SHP77 (cell line): ENCODE data around the gene RELN.
A peak's percentile ranks its signal among the peaks of the same experiment; 100 is the strongest.

Source experiments
- DNase-seq, 2 experiments: peaks; one replicate each; lab custom pipeline; 2025; lab: John Stamatoyannopoulos, UW

RELN gene

DNA sequence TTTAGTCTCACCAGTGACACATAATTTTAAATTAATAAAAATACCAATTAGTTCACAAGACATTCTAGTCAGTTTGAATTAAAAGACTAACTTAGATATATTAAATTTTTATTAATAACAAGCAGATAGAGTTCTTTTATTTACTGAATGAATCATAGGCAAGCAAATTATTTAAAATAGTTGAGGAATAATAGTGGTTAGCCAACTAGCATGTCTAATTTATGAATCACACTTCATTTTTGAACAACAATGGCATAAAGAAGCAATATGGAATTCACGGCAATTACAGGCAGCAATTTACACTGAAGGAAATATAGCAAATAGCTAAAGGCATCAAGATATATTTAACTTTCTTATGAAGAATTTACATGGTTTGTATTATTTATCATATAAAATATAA, 356.5 kb downstream of the RELN start:
- DNase-seq, result no peak

DNA sequence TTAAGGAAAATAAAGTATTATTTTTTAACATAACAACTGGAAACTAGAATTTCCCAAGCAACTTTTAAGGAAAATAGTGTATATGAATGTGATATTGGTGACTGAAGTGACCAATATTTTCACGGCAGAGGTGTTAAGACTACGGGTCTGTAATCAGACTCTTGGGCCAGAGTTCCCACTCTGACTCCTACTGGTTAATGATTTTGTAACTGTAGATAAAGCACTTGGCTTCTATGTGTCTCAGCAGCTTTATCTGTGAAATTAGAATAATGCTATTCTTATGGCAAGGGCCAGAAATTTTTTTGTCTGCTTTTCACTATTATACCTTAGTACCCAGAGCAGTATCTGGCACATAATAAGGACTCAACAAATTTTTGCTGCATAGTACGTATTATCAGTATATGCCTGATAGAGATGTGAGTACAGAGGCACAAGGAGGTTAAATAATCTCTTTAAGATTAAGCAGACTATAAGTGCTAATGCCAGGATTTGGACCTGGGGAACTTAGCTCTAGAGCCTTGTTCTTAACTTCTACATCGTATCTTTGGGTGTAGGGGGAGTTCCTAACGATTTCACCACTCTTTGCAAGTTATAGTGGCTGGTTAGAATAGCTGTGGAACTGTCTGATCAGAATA, 357.3 kb downstream of the RELN start:
- DNase-seq, result no peak

DNA sequence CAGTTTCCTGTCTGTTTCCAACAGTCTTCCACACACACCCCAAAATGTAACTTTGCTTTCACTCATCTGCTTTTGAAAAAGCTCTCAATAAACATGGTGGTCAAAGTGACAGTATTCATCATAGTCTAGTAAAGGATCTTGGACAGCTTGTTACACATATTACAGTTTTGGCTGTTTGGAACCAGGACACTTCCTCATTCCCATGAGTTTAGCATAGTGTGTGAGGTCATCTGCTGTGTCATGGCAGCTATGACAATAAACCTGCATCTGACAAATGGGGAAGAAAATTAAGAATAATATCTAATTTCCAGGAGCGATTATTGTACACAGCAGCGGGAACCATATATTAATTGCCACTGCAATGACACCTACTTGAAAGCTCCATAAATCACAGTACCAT, 359.1 kb downstream of the RELN start:
- no peak for DNase-seq

DNA sequence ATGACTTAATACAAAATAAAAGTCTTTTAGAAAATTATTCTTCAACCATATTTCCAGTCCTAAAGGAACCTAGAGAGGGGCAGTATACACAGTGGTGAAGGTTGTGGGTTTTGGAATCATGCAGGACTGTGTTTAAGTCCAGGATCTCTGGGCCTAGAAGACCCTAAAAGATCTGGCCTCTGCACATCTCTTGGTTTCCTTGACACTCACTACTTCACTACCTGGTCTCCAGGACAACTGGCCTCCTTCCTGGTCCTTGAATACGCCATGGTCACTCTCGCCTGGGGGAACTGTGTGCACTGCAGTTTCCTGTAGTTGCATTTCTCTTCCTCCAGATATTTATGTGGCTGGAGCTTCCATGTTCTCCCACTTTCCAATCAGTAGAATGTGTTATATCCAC, 360.7 kb downstream of the RELN start:
- no peak for DNase-seq

DNA sequence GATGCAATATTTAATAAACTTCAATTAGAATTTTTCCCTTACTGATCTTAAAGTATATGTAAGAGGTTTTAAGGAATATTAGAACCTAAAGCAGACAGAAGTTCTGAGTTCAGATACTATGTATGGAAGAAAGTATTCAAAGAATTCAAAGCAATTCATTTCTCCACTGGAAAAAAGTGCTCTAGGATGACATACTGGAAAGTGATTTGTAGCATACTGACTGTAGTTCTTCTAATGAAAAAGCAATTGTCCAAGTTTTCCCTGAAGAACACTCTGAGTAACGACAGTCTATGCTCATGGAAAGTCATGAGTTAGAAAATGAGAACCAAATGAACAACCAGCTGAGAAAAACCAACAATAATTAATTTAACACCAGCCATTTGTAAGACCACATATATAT, 362.7 kb downstream of the RELN start:
- DNase-seq, result no peak

DNA sequence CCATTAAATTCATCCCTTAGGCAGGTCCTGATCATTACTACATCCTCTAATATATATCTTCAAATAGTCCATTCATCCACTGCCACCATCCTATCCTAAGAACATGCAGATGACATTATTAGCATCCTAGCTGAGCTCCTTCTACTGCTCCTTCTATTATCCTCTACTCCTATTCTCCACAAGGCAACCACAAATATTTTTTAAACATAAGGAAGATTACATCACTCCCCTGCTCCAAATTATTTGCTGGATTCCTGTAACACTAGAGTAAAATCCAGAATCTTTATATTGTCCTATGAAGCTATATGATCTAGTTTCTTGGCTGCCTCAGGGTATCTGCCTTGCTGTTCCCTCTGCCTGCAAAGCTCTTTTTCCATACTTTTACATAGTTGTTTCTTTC, 367.2 kb downstream of the RELN start:
- no peak for DNase-seq

DNA sequence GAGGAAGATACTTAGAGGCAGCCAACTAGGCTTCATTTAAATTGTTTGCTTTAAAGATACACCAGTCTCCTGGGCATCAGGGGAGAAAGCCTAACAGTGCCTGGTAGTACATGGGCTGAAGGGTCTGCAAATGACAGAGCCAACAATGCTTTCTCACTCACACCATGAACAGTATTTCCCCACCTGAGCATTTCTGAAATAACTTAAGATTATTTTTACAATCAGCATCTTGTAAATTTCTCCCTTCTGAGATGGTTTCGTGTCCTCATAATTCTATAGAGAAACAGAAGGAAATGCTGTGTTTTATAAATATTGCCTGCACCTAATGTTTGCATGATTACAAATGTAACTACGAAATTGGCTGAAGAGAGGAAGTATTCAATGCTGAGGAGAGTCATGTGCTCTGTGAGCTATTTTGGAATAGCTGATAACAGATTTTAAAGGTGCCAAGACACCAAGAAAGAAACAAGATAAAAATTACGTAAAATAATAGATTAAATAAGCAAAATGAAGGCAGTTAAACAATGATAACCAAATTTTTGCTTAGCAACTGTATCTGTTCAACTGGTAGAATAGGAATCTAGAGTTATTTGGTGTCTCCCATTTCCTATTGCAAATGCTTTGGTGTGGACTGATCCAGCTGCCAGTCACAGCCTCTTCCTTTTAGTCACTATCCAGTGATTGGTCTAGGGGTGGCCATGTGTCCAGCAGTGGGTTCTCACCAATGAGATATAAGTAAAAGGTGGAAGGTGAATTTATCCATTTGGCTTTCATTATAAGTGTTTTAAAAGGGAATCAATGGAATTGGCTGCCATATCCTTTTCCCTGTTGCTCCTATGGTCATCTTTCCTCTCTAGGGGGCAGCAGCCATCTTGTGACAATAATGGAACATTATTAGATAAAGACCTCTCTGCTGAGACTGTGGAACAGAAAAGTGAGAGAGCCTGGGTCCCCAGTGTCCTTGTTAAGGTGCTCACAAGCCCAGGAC, 375.5 kb downstream of the RELN start:
- peak in 1 of 2 experiments; percentile 1 for DNase-seq

DNA sequence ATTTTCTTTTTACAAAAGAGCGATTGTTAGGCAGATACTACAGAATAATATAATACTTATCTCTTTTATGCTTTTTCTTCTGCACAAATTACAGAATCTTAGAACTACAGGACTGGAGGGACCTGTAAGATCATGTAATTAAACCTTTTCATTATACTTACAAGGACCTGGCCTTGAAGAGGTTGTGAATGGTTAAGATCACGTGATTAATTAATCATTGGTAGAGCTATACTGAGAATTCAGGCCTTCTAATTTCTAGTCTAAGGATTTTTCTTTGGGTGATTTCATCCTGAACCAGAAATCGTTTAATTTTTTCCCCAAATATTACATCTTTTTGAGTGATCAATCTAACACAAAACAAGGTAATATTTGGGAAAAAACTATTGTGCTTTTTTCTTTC, 379.7 kb downstream of the RELN start:
- no peak for DNase-seq

DNA sequence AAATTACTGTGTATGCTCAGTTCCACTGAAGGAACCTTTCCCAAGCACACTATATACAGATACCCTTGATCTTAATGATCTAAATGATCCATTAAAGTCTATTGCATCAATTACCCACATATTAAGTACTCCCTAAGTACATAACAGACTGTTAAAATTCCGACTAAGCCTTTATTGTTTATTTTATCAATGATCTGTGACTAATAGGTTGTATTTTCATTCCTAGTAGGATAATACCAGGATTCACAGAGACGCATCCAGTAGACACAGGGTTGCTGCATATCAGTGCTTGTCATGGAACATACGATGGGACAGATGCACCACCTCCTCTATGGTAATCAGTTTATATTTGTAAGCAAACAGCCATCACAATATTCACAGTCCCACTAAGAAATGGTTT, 383.8 kb downstream of the RELN start:
- no peak for DNase-seq

DNA sequence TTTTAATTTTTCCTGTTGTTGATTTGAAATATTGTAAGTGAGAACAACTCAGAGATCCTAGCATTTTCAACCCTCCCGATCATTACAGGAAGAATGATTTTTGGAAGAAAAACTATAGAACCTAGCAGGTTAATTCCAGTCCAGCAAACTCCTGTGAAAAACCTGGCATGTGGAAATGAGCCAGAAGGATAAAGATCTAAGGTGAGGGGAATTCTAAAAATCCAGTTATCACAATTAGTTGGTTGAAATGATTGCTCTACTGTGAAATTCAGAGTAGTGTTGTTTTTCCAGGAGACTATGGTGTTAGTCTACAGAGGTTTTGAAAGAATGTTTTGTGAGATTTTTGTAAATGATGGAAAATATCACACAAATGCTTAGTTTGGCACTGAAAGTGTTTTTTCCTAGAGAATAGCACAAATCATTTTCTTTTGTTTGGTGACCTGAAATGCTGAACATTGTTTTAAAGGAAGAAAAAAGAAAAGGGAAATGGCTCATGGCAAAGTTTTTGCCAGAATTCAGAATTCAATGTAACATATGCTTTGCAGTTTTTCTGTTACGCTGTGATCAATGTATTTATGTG, 391.0 kb downstream of the RELN start:
- DNase-seq, result no peak

DNA sequence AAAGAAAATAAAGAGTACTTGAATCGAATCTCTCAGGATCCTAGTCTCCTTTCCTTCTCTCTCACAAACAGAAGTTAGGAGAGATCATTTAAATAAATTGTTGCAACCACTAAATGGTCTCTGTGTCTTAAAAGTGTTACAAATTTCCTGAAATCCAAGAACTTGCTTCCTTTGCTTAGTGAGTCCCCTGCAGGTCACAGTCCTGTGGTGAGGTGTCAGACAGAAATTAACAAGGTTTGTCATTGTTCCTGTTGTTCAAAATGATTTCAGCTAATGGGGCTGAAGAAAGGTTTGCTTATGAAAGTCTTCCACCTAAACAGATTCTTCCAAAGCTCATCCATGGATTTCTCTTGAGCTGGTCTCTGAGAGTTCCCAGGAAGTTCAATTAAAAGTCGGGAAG, 391.9 kb downstream of the RELN start:
- DNase-seq, result no peak

DNA sequence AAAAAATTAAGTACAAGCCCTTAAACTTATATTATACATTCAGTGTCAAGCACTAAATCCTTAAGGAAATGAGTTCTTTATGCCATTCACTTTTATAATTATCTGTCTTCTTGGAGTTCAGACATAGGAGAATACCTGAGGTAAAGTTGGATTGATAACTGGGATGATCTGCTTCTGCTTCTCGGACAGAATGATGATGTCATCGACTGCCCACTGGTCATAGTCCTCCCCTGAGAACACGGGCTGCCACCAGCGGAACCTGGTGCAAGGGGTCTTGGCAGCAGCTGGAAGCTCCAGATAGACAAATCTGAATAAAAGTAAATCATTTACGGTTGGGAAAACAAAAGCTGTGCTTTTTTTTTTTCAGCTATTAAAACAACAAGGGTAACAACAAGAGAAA, 395.3 kb downstream of the RELN start:
- DNase-seq, result no peak

DNA sequence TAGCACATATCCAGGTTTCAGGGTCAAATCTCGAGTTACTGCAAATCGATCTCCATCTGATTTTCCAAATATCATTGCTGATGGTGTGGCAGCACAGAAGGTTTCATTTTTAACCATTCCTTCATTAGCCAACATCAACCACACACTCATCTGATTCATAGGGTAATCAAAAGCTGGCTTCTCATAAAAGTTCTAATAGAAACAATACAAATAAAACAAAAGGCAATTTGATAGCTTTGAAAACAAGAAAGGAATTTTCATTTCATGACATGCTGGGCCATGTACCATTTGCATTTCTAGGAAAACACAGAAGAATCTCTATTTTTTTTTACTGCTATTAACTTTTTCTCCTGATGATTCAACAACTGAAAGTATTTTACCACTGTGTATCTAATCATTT, 395.8 kb downstream of the RELN start:
- DNase-seq, result no peak

DNA sequence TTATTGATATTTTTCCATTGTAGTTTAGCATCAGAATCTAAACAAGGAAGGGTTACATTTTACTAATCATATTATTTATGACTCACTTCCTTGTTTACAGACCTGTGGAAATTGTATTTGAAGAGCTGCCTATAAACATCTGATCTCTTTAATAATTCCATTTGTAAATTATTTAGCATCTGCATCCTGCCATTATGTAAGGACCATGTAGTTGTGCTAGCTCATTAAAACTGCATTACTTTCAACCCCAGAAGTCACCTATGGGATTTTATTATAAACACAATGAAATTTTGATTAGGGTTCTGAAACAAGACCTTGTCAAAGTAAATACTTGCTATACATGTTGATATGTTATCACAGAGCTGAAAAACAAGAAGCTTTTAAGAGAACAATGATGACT, 396.6 kb downstream of the RELN start:
- DNase-seq, result no peak

DNA sequence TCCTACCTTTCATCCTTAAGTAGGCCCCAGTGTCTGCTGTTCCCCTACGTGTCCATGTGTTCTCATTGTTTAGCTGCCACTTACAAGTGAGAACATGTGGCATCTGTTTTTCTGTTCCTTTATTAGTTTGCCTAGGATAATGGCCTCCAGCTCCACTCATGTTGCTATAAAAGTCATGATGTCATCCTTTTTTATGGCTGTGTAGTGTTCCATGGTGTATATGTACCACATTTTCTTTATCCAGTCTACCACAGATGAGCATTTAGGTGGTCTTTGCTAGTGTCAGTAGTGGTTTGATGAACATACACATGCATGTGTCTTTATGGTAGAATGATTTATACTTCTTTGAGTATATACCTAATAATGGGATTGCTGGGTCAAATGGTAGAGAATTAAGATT, 397.3 kb downstream of the RELN start:
- no peak for DNase-seq

DNA sequence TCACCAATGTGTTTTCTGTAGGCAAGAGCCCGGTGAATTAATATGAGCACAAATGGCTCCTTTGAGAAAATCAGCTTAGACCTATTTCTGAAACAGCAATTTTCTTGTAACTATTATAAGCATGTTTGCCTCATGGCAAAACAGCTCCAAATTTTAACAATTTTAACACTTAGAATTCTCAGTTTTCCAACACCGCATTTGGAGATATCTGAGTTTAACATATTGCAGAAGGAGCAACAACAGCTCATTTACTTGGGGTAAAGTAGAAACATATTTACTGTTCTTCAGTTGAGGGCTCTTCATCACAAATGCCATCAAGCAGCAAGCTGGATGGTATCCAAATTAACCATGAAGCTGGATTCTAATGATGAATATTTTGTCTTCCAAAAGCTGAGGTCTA, 409.4 kb downstream of the RELN start:
- no peak for DNase-seq

DNA sequence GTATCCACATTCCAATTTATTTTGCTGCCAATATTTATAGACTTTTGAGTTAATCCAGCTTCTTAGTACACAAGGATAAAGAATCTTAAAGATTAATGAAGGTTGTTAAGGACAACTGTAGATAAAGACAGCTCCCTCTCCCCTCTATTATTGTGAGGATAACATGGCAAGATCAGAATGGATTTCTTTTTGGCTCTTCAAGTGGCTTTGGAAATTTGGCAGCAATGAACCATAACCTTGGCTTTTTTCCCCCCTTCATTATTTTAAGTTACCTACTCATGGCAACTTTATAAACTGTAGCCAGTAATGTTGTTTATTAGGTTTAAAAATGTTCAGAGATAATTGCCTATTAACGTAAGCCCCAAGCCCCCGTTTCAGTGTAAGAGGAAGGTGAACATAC, 412.4 kb downstream of the RELN start:
- DNase-seq, result no peak

DNA sequence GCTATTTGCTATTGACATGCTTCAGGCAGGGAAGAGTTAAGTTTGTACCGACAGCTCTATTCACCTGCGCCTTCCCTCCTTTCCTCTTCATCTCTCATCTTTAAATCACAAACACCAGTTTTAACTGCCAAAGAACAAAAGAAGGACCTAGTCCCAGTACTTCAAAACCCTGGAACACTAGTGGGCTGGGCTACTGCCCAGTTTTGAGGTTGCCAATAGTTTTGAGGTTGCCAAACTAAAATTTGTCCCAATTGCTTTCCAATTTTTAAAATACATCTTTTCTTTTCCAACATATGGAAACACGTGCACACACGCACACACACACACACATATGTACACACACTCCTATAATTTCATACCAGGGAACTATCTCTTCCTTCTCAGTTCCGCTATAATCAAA, 412.8 kb downstream of the RELN start:
- no peak for DNase-seq

DNA sequence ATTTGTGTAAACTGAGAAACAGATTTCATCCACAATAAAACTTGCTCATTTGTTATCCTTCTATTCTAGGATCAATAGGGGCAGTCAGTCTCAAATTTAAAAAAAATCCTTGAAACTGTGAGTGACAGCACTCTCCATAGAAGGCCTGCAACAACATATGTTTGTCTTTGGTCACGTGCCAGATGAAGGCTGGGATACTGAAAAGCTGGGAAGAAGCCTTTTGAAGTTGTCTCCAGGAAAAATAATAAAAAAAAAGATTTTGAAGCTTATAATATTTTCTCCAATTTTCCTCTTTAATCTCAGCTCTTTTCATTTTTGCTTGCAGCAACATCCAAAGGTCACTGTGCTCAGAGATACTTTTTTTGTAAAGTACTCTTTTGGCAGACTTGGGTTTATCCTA, 414.9 kb downstream of the RELN start:
- no peak for DNase-seq

DNA sequence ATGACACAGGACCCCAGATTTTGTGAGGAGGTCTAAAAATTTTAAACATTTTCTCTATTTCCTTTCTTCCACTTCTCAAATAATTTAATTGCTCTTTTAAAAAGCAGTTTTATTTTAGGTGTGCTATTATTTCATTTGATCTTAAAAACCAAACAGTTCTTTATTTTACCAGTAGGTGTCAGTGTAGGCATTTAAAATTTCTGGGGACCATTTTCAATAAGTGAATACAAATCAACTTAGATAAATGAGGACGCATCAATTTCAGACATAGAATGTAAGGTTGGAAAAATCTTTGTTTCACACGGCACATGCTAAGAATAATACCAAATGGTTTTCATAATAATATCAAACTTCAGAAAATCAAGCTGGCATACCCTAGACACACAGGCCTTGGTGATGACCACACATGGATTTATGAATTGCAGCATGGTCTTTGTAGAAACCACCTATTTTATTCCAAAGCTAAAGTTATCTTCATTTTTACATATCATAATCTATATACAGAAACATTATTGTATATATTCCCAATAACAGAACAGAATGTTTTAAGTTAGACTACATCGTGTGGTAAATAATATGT, 415.9 kb downstream of the RELN start:
- peak in 1 of 2 experiments; percentile 15 for DNase-seq

DNA sequence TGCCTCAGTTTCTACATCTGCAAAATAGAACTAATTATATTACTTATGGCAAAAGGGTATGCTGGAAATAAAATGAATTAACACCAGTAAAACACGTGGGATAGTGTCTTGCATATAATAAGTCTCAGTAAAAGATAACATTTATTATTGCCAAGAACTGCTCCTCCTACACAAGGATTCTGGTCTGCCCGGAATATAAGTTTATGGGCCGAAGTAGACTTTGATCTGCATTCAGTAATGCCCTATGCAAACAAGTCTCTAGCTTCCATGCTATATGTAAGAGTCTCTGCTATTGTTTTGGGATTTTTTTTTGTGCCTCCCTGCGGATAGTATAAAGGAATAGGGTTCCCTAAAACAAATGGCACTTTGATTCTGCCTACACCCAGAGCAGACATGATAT, 417.9 kb downstream of the RELN start:
- DNase-seq, result no peak

DNA sequence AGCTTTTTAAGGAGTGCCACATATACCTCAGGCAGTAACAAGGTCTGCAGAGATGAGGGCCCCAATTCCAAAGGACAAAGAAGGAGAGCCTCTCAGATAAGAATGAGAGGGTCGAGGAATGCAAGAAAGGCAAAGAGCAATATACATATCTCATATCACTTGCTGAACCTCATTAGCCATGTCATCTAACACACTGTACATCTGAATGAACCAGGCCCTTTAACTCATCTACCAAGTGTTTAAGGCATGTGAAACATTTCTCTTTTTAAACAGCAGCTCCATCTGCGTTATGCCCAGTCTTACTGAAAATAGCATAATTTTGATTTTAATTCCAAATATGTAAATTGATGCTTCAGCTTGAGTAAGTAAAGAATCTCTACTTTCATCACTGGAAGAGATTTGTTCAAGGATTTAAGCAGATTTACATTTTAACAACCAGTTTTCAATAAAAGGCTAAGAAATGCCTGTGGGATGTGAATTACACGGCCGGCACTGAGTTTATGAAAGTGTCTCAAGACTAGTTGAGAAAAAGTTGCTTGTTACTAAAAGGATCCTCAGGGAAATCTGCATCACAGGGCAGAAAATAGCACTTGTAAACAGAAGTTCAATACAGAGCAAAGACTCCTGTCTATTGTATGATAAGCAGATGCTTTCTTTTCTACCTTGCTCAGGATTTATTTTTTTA, 419.7 kb downstream of the RELN start:
- no peak for DNase-seq
